K562 (cell line): Measurements from ENCODE around the gene MAP4K5. TPM values are rescaled to one million over a fixed set of nuclear protein-coding genes. Genes with fewer than 3 reads are reported as not detected.

ENCODE experiments used
- ATAC-seq: fragments of 200-7000 bp; cut with Tn5 transposase; 3 replicates; pipeline ENCODE4 v1.9.1; 2020; ENCODE audit warnings: moderate library complexity
- BruUV-seq: library from RNA; stranded (reverse); fragments of 400-500 nt; replicated peaks from 2 replicates; lab custom pipeline; 2021; lab: Mats Ljungman, UMichigan
- CTCF ChIA-PET: fragments of 300-600 bp; formaldehyde crosslinking; extraction: SDS; loops from one replicate; lab custom pipeline; 2021; ENCODE audit warnings: low intra/inter-chr PET ratio; lab: Yijun Ruan, JAX
- POLR2A ChIA-PET: fragments of 300-600, 350-650 bp; sonication (Branson Sonifier 250); formaldehyde crosslinking; extraction: SDS; loops from one replicate; lab custom pipeline; 2021; ENCODE audit warnings: antibody characterized with exemption, inconsistent platforms; lab: Yijun Ruan, JAX
- DNase-seq, 4 experiments: peaks; one replicate each; pipeline versions ENCODE4 v3.0.0 to v3.0.0-alpha.2; 2011 to 2018; ENCODE audit warnings: low spot score in 3 of 4, mixed read lengths in 3 of 4; ENCODE audit errors: extremely low read depth in 1 of 4
- FAIRE-seq: peaks from 2 replicates; lab custom pipeline; 2011; peaks lifted over from hg19 to GRCh38; lab: Jason Lieb, UNC
- H2AFZ ChIP-seq: 2 replicates; pipeline ENCODE4 v1.6.0; 2011; ENCODE audit warnings: low read depth, low read length, control low read depth, inconsistent platforms
- H3K27ac ChIP-seq: fragments of 200-600 bp; 3 replicates; pipeline ENCODE4 v1.8.0; 2011; ENCODE audit warnings: low read depth, mild to moderate bottlenecking, control low read depth, inconsistent platforms, low read length, moderate library complexity, mixed read lengths; ENCODE audit errors: extremely low read depth
- H3K27me3 ChIP-seq, 2 experiments: fragments of 300-600 bp in 1 of 2; 2 replicates in 1 of 2; 3 replicates in 1 of 2; pipeline versions ENCODE4 v1.6.0 to v1.8.0; 2011; ENCODE audit warnings: inconsistent platforms in 2 of 2, low read length in 2 of 2, mild to moderate bottlenecking in 1 of 2, mixed read lengths in 1 of 2, moderate library complexity in 1 of 2; ENCODE audit not compliant: control insufficient read depth in 2 of 2, insufficient read depth in 2 of 2
- H3K36me3 ChIP-seq: fragments of 300-600 bp; 3 replicates; pipeline ENCODE4 v1.8.0; 2011; ENCODE audit warnings: mild to moderate bottlenecking, low read length, inconsistent platforms; ENCODE audit not compliant: control insufficient read depth, insufficient read depth
- H3K4me1 ChIP-seq, 2 experiments: fragments of 200-600 bp in 1 of 2; replicated peaks in 1 of 2; 2 replicates in 1 of 2; 3 replicates in 1 of 2; pipeline versions ENCODE4 v1.5.1 to v1.8.0; 2011; ENCODE audit warnings: inconsistent platforms in 2 of 2, low read length in 2 of 2, mild to moderate bottlenecking in 1 of 2, mixed read lengths in 1 of 2, moderate library complexity in 1 of 2; ENCODE audit not compliant: control insufficient read depth in 2 of 2, insufficient read depth in 2 of 2
- H3K4me2 ChIP-seq: 2 replicates; pipeline ENCODE4 v1.6.1; 2011; ENCODE audit warnings: low read length, control low read depth, inconsistent platforms, mixed read lengths; ENCODE audit not compliant: insufficient read depth
- H3K4me3 ChIP-seq: fragments of 200-600 bp; sonication (generic), shearing (Covaris generic); 2 replicates; pipeline ENCODE4 v1.5.1; 2016; ENCODE audit warnings: control low read depth, inconsistent platforms
- H3K79me2 ChIP-seq: fragments of 200-600 bp; 3 replicates; pipeline ENCODE4 v1.8.0; 2011; ENCODE audit warnings: low read length, inconsistent platforms; ENCODE audit not compliant: control insufficient read depth, insufficient read depth
- H3K9ac ChIP-seq, 2 experiments: 2 replicates each; pipeline versions ENCODE4 v1.6.0 to v1.6.1; 2011; ENCODE audit warnings: low read depth in 2 of 2, low read length in 2 of 2, control low read depth in 1 of 2, inconsistent platforms in 1 of 2, mild to moderate bottlenecking in 1 of 2, mixed read lengths in 1 of 2; ENCODE audit not compliant: insufficient read depth in 1 of 2
- H3K9me1 ChIP-seq: one replicate; pipeline ENCODE4 v1.6.0; 2011; ENCODE audit warnings: inconsistent platforms, mild to moderate bottlenecking, low read length, moderate library complexity; ENCODE audit not compliant: control insufficient read depth, insufficient read depth
- H3K9me3 ChIP-seq: replicated peaks from 2 replicates; pipeline ENCODE4 v1.5.1; 2011; ENCODE audit warnings: low read depth, low read length, inconsistent platforms; ENCODE audit not compliant: control insufficient read depth, insufficient read depth
- H4K20me1 ChIP-seq: replicated peaks from 2 replicates; pipeline ENCODE4 v1.6.1; 2011; ENCODE audit warnings: low read length, inconsistent platforms, mixed read lengths; ENCODE audit not compliant: control insufficient read depth, insufficient read depth
- BMI1 ChIP-seq: fragments of 150-350 bp; IDR thresholded peaks from 2 replicates; pipeline ENCODE4 v1.6.1; 2014; ENCODE audit warnings: low read length
- C11orf30 ChIP-seq: fragments of 450-650 bp; IDR thresholded peaks from 2 replicates; pipeline ENCODE4 v1.6.1; 2016; ENCODE audit warnings: low read depth, mild to moderate bottlenecking
- ESRRB ChIP-seq: fragments of 250-450 bp; sonication (Bioruptor Pico); IDR thresholded peaks from 2 replicates; pipeline ENCODE4 v1.5.0; 2020; ENCODE audit warnings: mild to moderate bottlenecking, moderate library complexity, borderline replicate concordance
- GTF2B ChIP-seq: IDR thresholded peaks from 2 replicates; pipeline ENCODE4 v1.6.1; 2011; ENCODE audit not compliant: insufficient read length; ENCODE audit errors: extremely low read depth
- LARP7 ChIP-seq: fragments of 450-650 bp; IDR thresholded peaks from 2 replicates; pipeline ENCODE4 v1.6.1; 2016
- MBD2 ChIP-seq: sonication (generic); IDR thresholded peaks from 2 replicates; pipeline ENCODE4 v1.6.1; 2016; ENCODE audit warnings: low read depth, borderline replicate concordance
- MEF2D ChIP-seq: conservative IDR thresholded peaks from 2 replicates; pipeline ENCODE4 v1.6.1; 2016; ENCODE audit warnings: low read depth, missing genetic modification characterization, missing compliant biosample characterization
- NCOA4 ChIP-seq: fragments of 450-650 bp; IDR thresholded peaks from 2 replicates; pipeline ENCODE4 v1.6.1; 2018; ENCODE audit warnings: mild to moderate bottlenecking; ENCODE audit not compliant: partially characterized antibody
- RBBP5 ChIP-seq: fragments of 200-600 bp; sonication (generic); IDR thresholded peaks from 2 replicates; pipeline ENCODE4 v1.6.1; 2012; ENCODE audit warnings: borderline replicate concordance, mild to moderate bottlenecking, low read length, control low read depth, inconsistent platforms; ENCODE audit not compliant: insufficient read depth, poor library complexity, severe bottlenecking
- RNF2 ChIP-seq: sonication (generic); IDR thresholded peaks from 2 replicates; pipeline ENCODE4 v1.6.1; 2016
- SREBF2 ChIP-seq: sonication (generic); formaldehyde crosslinking; IDR thresholded peaks from 2 replicates; pipeline ENCODE4 v1.4.0; 2020; ENCODE audit warnings: mild to moderate bottlenecking, missing genetic modification reagents
- STAG1 ChIP-seq: sonication (generic); formaldehyde crosslinking; IDR thresholded peaks from 2 replicates; pipeline ENCODE4 v1.5.0; 2020; ENCODE audit warnings: missing genetic modification reagents, borderline replicate concordance
- TCF7 ChIP-seq: sonication (generic); IDR thresholded peaks from 2 replicates; pipeline ENCODE4 v1.6.1; 2016; ENCODE audit warnings: antibody characterized with exemption, borderline replicate concordance
- TOE1 ChIP-seq, 2 experiments: fragments of 450-650 bp in 1 of 2; sonication (generic) in 1 of 2; formaldehyde crosslinking in 1 of 2; IDR thresholded peaks; 2 replicates each; pipeline versions ENCODE4 v1.7.1 to v1.8.0; 2016 to 2022; ENCODE audit warnings: borderline replicate concordance in 2 of 2, mild to moderate bottlenecking in 2 of 2, antibody characterized with exemption in 1 of 2, inconsistent platforms in 1 of 2, low read depth in 1 of 2, missing genetic modification reagents in 1 of 2, moderate library complexity in 1 of 2
- ZNF561 ChIP-seq: fragments of 450-650 bp; formaldehyde crosslinking; conservative IDR thresholded peaks from 2 replicates; pipeline ENCODE4 v1.4.0; 2020; ENCODE audit warnings: mild to moderate bottlenecking, moderate library complexity
- ZNF76 ChIP-seq: fragments of 250-450 bp; sonication (Bioruptor Pico); IDR thresholded peaks from 2 replicates; pipeline ENCODE4 v1.4.0; 2020; ENCODE audit warnings: mild to moderate bottlenecking, moderate library complexity, borderline replicate concordance
- WGBS: fragments of 100-300 bp; shearing (Covaris generic); methylation state at CpG from one replicate; pipeline ENCODE4 v1.1.6; 2016; ENCODE audit warnings: low coverage, mixed read lengths; ENCODE audit not compliant: insufficient coverage; ENCODE audit errors: missing lambda C conversion rate; 5-methylcytosine and 5-hydroxymethylcytosine counted together
- in situ Hi-C: fragments of 300-500 bp; cut with MboI; formaldehyde crosslinking; loops from 4 replicates; pipeline ENCODE4 v1.15.0; 2018; ENCODE audit warnings: inconsistent platforms, mixed read lengths
- intact Hi-C: fragments of 100-400 bp; cut with micrococcal nuclease; formaldehyde crosslinking; loops from 2 replicates; pipeline ENCODE4 v1.14.2; 2022
- polyA plus RNA-seq, 8 experiments: library from polyadenylated mRNA; depleted of rRNA in 4 of 8; stranded (reverse) in 5 of 8; unstranded in 3 of 8; fragments of >200 nt; fragmentation: Nextera tagmentation in 2 of 8; fragmentation: Illumina TruSeq in 1 of 8; extraction: Ambion mirVana in 2 of 8; extraction: Trizol in 1 of 8; gene quantifications; 2 replicates each; pipeline versions ENCODE4 v1.2.1 to v1.2.3, GENCODE V29; 2011 to 2014; ENCODE audit warnings: inconsistent platforms in 1 of 8, missing spikeins in 1 of 8
- total RNA-seq, 7 experiments: library from RNA; depleted of rRNA in 6 of 7; stranded (reverse); fragments of >200 nt in 6 of 7; fragmentation: Illumina TruSeq in 2 of 7; extraction: Trizol in 2 of 7; gene quantifications; 2 replicates each; pipeline versions ENCODE4 v1.2.1 to v1.2.3, GENCODE V29; 2011 to 2021; ENCODE audit warnings: low replicate concordance in 1 of 7

The MAP4K5 gene
- total and polyA plus RNA-seq, 9 of the 15 experiments (the other 6 are each of a cell fraction or from before 2014, with no cell fraction given): 5.9 to 29.4 (median 18.0) TPM

GRCh38 chr14:50523271-50524041, 8.9 kb downstream of the MAP4K5 start:
- DNase-seq (no peak), FAIRE-seq (no peak), ATAC-seq (no peak)
- Histone ChIP-seq H3K4me3 (no peak overlapping the region), H3K4me1 (peaks cover 0 to 2% of the 10 kb centered on the region in 2 experiments; a peak in 3 of 5 replicates), H3K9me1 (no peaks in the 10 kb centered on the region), H3K9ac (no peak overlapping the region), H3K27me3 (no peaks in the 10 kb centered on the region), H3K36me3 (peaks cover 14% of the 10 kb centered on the region; the same call in 2 of the 3 replicates), H3K4me2 (no peak overlapping the region), H3K27ac (no peak overlapping the region), H4K20me1 (peaks cover 5% of the 10 kb centered on the region; the same call in 1 of the 2 replicates), H3K9me3 (no peaks in the 10 kb centered on the region), H3K79me2 (peaks cover 85% of the 10 kb centered on the region), H2AFZ (no peak overlapping the region)
- in situ Hi-C loops (loop anchor here (10.0 kb wide), 1 partner anchor 199 kb away; no protein-coding TSS in a partner anchor), intact Hi-C loops (no loop called here)
- ChIA-PET POLR2A (no interaction called here), CTCF (interaction anchor here (0.5 kb wide), 1 partner anchor 215 kb away, joined by 5 read pairs; no protein-coding TSS in a partner anchor)
- BruUV-seq: no TSS peak
- WGBS: 90% methylated on average over 2 of the region's 5 CpGs
- TF ChIP-seq SREBF2 (CRISPR knock-in tag): no peak
- no peak for TF ChIP-seq STAG1
- TF ChIP-seq TCF7: no peak
- TF ChIP-seq TOE1 (IDR thresholded peaks at IDR 0.05; ENCODE audit: borderline replicate concordance): no peak
- TF ChIP-seq TOE1 (CRISPR knock-in tag; IDR thresholded peaks at IDR 0.05; ENCODE audit: borderline replicate concordance, low read depth): no peak
- TF ChIP-seq BMI1: no peak
- no peak for TF ChIP-seq NCOA4
- TF ChIP-seq RNF2: no peak
- TF ChIP-seq RBBP5: no peak
- TF ChIP-seq ZNF561 (CRISPR knock-in tag): no peak
- no peak for TF ChIP-seq MBD2
- TF ChIP-seq MEF2D: no peak
- TF ChIP-seq GTF2B: no peak
- TF ChIP-seq ZNF76 (CRISPR knock-in tag): no peak
- TF ChIP-seq C11orf30: no peak
- no peak for TF ChIP-seq LARP7
- TF ChIP-seq ESRRB (CRISPR knock-in tag): no peak
